GM12801 (cell line): Measurements from ENCODE around the gene FAM124B.

Experiments
- TF ChIP-seq, protein P1 (sequence below): IDR thresholded peaks from one replicate; pipeline ENCODE4 v1.5.1; 2011; ENCODE audit warnings: control low read depth; ENCODE audit not compliant: insufficient read length; ENCODE audit errors: extremely low read depth

FAM124B gene

DNA sequence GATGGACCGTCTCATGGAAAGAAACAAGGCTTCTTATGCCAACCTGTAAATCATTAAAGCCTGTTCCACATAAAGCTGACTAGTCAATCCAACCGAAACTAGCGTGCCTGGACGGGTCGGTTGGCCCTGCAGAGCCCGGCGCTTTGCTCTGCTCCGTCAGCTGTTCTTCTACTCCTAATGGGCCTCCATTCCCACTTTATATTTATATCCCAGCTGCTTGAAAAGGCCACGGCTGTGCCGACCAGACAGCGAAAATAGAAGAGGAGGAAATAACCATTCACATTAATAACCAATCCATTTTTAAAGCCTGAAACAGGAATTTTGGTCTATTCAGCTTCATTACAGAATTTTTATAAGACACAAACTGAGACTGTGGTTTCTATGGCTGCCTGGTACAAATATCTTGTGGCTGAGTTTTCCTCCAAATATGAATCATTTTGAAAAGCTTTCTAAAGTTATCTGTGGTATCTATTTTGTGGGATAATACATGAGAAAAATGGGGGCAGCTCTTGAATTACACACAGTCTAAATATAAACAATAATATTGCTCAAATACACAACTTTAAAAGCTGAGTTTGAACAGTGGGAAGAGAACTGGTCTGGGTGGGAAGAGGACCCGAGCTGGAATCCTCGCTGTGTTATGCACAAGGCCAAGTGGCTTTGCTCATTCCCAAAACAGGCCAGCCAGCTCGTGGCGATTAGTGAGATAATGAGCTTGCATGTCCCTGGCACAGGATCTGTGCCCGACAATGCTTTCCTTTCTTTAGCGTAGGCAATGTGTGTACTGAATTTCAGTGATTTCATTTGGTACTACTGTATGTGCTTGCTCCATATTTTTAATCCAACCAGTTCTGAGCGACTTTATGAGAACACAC, 10.5 kb upstream of the FAM124B start:
- TF ChIP-seq, protein P1, sequence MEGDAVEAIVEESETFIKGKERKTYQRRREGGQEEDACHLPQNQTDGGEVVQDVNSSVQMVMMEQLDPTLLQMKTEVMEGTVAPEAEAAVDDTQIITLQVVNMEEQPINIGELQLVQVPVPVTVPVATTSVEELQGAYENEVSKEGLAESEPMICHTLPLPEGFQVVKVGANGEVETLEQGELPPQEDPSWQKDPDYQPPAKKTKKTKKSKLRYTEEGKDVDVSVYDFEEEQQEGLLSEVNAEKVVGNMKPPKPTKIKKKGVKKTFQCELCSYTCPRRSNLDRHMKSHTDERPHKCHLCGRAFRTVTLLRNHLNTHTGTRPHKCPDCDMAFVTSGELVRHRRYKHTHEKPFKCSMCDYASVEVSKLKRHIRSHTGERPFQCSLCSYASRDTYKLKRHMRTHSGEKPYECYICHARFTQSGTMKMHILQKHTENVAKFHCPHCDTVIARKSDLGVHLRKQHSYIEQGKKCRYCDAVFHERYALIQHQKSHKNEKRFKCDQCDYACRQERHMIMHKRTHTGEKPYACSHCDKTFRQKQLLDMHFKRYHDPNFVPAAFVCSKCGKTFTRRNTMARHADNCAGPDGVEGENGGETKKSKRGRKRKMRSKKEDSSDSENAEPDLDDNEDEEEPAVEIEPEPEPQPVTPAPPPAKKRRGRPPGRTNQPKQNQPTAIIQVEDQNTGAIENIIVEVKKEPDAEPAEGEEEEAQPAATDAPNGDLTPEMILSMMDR, result no peak

DNA sequence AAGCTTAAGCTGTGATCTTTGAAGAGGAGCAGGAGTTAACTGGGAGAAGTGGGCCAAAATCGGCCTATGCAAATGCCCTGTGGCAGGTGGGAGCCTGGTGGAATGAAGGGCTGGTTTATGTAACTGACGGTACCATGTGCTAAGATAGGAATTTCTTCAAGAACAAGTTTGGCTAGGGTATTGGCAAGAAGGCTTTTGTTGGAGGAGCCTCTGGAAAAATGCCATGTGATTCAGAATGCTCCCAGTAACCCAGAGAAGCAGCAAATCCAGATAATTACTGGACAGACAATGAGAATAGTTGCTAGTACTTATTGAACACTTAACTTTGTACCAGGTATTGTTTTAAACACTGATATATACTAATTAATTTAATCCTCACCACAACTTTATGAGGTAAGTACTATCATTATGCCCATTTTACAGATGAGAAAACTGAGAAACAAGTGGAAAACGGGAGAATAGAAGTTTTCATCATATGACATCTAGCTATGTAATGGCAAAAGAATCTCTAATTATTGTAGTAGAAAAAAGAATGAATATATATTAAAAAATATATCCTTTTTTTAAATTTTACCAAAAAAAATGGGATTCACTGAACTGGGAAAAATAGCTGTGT, 9.1 kb upstream of the FAM124B start:
- TF ChIP-seq, protein P1, result no peak

DNA sequence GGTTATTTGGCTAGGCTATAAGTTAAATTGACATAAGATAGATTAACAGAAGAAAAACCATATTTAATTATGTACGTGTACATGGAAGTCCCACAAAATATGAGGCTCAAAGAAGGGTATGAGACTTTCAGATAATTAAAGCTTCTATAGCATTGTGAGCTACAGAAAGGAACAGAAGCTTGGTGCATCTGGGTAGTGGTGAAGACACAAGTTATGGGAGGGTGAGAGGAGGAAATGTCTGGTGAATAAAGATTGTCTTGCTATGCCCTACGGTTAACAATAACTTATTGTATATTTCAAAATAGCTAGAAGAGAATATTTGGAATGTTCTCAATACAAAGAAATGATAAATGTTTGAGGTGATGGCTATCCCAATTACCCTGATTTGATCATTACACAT, 6.8 kb upstream of the FAM124B start:
- TF ChIP-seq, protein P1, result no peak

DNA sequence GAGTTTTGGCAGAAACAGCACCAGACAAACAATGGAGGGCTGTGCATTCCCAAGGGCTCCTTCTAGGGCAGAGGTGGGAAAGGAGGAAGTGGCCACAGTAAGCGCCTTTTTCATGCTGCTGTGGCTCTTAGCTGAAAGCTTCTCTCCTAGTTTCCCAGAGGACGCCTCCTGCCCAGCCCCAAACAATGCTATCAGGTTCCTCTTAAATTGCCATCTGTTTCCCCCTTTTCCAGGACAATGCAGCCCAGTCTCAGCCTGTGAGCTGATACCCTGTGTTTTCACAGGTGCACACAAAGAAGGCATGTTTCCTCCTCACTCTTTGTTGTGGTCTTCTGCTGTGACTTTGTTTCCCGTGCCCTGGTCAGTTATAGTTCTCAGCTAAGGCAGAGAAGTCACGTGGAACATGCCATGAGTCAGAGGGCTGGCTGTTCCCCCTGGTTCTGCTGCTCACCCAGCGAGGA, 5.4 kb upstream of the FAM124B start:
- TF ChIP-seq, protein P1, result no peak

DNA sequence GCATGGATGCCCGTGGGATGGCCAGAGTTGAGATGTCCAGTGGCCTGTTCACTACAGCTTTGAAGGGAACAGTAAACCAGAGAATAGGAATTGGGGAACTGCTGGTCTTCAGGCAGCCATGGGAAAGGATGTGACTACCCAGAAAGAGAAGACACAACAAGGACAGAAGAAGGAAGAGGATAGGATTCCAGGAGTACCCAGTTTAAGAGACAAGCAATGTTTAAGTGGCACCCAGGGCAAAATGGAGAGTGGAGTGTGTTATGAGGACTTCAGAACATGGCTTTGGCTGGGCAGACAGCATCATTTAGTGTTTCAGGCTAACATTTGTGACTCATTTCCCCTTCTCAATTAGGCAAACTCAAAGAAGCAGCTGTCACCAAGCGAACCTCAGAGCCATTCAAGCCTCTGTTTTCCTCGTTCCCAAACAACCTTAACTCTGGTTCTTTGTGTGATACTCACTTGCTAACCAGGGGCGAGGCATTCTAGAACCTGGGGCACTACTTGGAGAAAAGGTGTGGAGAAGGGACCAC, 4.0 kb upstream of the FAM124B start:
- TF ChIP-seq, protein P1, result no peak

DNA sequence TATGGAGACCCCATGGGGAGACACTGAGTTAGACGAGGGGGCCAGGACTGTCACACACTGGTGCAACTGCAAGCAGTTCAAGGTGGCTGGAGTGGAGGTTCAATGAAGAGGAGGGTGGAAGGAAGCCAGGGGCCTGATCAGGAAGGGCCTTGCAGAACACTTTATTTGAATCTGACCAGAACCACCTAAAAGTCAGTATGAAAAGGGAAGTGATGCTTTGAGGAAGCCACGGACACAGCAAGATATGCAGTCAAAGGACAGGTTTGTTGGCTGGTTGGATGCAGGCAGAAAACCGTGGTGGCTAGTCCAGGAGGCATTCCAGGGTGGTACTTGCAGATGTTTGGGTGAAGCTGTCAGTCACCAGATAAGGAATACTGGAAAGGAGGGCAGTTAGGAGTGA, 3.5 kb upstream of the FAM124B start:
- TF ChIP-seq, protein P1, result no peak

DNA sequence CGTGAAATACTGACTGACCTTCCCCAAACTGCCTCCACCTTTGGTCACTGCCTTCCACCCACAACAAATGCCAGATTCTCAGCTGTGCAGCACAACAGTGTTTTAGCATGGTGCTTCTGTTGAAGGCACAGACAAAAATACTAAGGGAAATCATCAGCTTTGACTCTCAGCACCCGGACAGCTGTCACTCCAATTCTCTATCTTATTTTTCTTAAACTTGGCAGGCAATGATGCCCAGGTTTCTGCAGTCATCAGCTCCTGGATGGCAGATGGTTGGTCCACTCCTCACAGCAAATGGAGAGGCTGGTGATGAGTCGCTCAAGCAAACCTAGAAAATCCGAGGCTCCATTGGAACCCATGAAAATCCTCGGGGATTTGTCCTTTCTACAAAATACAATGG, 2.9 kb upstream of the FAM124B start:
- TF ChIP-seq, protein P1, result no peak
